Breast epithelium (tissue), 4 donors: Measurements from ENCODE around the gene EIF2S3B. TPM values are rescaled to one million over a fixed set of nuclear protein-coding genes. Genes with fewer than 3 reads are reported as not detected.

Source experiments
- DNase-seq, 2 donors: peaks; one replicate each; pipeline ENCODE4 v3.0.0-alpha.2; 2019; ENCODE audit warnings: low spot score in 2 of 2
- H3K27ac ChIP-seq, 2 donors: fragments of 200-600 bp; sonication (generic) in 1 of 2; one replicate each; pipeline ENCODE4 v1.5.1; 2016 to 2019; ENCODE audit warnings: mild to moderate bottlenecking in 1 of 2
- H3K27me3 ChIP-seq, 2 donors: fragments of 200-600 bp; sonication (generic) in 1 of 2; one replicate each; pipeline versions ENCODE4 v1.5.1 to v1.6.0; 2017 to 2019; ENCODE audit warnings: control low read depth in 1 of 2, mild to moderate bottlenecking in 1 of 2
- H3K36me3 ChIP-seq: fragments of 200-600 bp; one replicate; pipeline ENCODE4 v1.5.1; 2019
- H3K4me1 ChIP-seq, 2 donors: fragments of 200-600 bp; sonication (generic); one replicate each; pipeline ENCODE4 v1.5.1; 2016 to 2019; ENCODE audit warnings: control low read depth in 1 of 2
- H3K4me3 ChIP-seq, 3 donors: fragments of 200-600 bp; sonication (generic); 1 replicate in 2 of 3; 2 replicates in 1 of 3; pipeline ENCODE4 v1.5.1; 2016 to 2019; ENCODE audit warnings: mild to moderate bottlenecking in 3 of 3, moderate library complexity in 2 of 3
- H3K9me3 ChIP-seq, 2 donors: fragments of 200-600 bp; sonication (generic) in 1 of 2; one replicate each; pipeline ENCODE4 v1.5.1; 2016 to 2019; ENCODE audit warnings: control low read depth in 1 of 2
- POLR2A ChIP-seq: fragments of 450-650 bp; IDR thresholded peaks from one replicate; pipeline ENCODE4 v1.6.1; 2016; ENCODE audit warnings: antibody characterized with exemption, mild to moderate bottlenecking, moderate library complexity
- POLR2AphosphoS5 ChIP-seq, 3 donors: sonication (generic); formaldehyde crosslinking; IDR thresholded peaks; one replicate each; pipeline ENCODE4 v1.6.1; 2017; ENCODE audit warnings: antibody characterized with exemption in 3 of 3
- intact Hi-C: fragments of 100-400 bp; cut with DNase I; formaldehyde crosslinking; loops from one replicate; pipeline ENCODE4 v1.15.1; 2023; ENCODE audit warnings: low total_unique reads
- total RNA-seq, 3 donors: library from RNA; depleted of rRNA; stranded (reverse); fragments of >200 nt; gene quantifications; one replicate each; pipeline ENCODE4 v1.1.0, GENCODE V29; 2016
- TF ChIP-seq, protein P1 (sequence below), 3 donors: fragments of 450-650 bp; IDR thresholded peaks; one replicate each; pipeline ENCODE4 v1.5.1; 2016 to 2017; ENCODE audit warnings: antibody characterized with exemption in 3 of 3, mild to moderate bottlenecking in 3 of 3, moderate library complexity in 3 of 3

Gene EIF2S3B
- total RNA-seq, 3 donors from 2014 or later, result 0.33 to 0.48 TPM; not detected in 1

DNA sequence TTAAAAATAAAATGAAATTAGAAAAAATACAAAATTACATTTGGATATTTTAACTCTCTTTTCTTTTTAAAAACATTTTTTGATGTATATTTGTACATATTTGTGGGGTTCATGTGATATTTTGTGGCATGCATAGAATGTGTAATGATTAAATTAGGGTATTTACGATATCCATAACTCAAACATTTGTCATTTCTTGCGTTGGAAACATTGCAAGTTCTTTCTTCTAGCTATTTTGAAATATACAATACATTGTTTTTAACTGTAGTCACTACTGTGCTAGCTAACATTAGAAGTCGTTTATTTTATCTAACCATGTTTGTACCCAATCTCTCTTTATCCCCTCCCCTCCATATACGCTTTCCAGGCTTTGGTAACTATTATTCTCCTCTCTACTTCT, 13.9 kb upstream of the EIF2S3B start:
- H3K9me3 ChIP-seq, result no peaks in the 10 kb centered on the region
- no peak overlapping the region for H3K27ac ChIP-seq
- H3K4me1 ChIP-seq, result no peaks in the 10 kb centered on the region
- intact Hi-C loops, result no loop called here
- no peak overlapping the region for H3K4me3 ChIP-seq
- H3K36me3 ChIP-seq, result no peaks in the 10 kb centered on the region
- H3K27me3 ChIP-seq, result no peaks in the 10 kb centered on the region
- no peak for DNase-seq
- TF ChIP-seq, protein P1, sequence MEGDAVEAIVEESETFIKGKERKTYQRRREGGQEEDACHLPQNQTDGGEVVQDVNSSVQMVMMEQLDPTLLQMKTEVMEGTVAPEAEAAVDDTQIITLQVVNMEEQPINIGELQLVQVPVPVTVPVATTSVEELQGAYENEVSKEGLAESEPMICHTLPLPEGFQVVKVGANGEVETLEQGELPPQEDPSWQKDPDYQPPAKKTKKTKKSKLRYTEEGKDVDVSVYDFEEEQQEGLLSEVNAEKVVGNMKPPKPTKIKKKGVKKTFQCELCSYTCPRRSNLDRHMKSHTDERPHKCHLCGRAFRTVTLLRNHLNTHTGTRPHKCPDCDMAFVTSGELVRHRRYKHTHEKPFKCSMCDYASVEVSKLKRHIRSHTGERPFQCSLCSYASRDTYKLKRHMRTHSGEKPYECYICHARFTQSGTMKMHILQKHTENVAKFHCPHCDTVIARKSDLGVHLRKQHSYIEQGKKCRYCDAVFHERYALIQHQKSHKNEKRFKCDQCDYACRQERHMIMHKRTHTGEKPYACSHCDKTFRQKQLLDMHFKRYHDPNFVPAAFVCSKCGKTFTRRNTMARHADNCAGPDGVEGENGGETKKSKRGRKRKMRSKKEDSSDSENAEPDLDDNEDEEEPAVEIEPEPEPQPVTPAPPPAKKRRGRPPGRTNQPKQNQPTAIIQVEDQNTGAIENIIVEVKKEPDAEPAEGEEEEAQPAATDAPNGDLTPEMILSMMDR (IDR thresholded peaks at IDR 0.05), result no peak
- TF ChIP-seq POLR2A, result no peak
- no peak for TF ChIP-seq POLR2AphosphoS5 (IDR thresholded peaks at IDR 0.05)

DNA sequence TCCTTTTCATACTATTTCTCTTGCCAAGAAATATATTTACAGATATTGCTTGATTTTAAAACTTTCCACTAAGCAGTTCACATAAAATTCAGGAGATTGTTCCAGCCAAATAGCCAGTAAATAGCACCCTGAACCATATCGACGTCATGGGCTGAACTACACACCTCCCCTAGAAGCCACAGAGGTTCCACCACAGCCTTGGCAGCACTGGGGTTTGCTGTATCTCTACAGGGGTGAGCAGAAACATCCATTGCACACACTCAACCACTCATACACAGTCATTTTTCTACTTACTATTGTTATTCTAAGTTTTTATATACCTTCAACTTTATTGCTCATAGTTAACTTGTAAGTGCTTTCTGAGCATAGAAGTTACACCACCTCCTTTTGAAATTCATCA, 8.1 kb upstream of the EIF2S3B start:
- Histone ChIP-seq H3K4me3 (no peak overlapping the region), H3K27me3 (no peaks in the 10 kb centered on the region), H3K27ac (no peak overlapping the region), H3K4me1 (no peaks in the 10 kb centered on the region), H3K36me3 (no peaks in the 10 kb centered on the region), H3K9me3 (no peaks in the 10 kb centered on the region)
- no peak for DNase-seq
- intact Hi-C loops, result no loop called here
- TF ChIP-seq, protein P1 (IDR thresholded peaks at IDR 0.05), result no peak
- TF ChIP-seq POLR2A, result no peak
- TF ChIP-seq POLR2AphosphoS5 (IDR thresholded peaks at IDR 0.05), result no peak

DNA sequence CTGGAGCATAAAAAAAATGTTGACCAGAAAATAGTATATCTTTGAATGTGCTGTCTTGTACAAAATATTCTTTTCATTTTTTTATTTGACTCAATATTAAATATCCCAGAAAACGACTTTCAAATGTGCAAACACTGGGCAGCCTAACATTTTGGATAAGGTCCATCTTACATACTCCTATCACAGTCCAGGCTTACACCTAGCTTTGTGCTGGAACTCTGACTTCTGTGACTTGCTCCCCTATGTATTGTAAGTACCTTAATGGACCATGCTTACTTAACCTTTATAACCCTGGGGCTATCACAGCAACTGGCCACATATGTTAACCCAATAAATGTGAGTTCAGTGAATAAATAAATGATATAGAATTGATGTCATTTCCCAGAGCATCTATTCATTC, 7.6 kb upstream of the EIF2S3B start:
- no peak for DNase-seq
- no peak overlapping the region for H3K4me3 ChIP-seq
- H3K9me3 ChIP-seq, result no peaks in the 10 kb centered on the region
- no peak overlapping the region for H3K27ac ChIP-seq
- intact Hi-C loops, result no loop called here
- TF ChIP-seq POLR2A, result no peak
- TF ChIP-seq, protein P1 (IDR thresholded peaks at IDR 0.05), result no peak
- TF ChIP-seq POLR2AphosphoS5 (IDR thresholded peaks at IDR 0.05), result no peak
- no peaks in the 10 kb centered on the region for H3K4me1 ChIP-seq
- no peaks in the 10 kb centered on the region for H3K27me3 ChIP-seq
- H3K36me3 ChIP-seq, result no peaks in the 10 kb centered on the region

DNA sequence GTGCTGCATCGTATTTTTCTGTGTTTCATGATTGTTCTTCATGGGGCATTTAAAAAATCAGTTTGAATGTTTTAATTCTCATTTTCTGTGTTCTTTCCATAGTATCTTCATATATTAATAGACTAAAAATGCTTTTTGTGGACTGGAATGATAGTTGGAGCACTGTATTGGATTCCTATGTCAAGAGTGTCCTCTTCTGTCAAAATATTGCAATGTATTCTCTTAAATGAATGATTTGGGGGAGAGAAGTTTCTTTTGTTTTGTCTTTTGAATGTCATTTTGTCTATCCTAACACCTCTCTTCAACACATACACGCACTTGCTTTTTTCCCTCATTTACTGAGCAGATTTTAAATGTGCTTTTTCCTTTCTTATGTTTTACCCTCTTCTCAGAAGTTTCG, 4.7 kb upstream of the EIF2S3B start:
- Histone ChIP-seq H3K9me3 (no peaks in the 10 kb centered on the region), H3K27me3 (no peaks in the 10 kb centered on the region), H3K4me3 (no peak overlapping the region), H3K36me3 (no peaks in the 10 kb centered on the region), H3K4me1 (no peaks in the 10 kb centered on the region), H3K27ac (no peak overlapping the region)
- TF ChIP-seq, protein P1 (IDR thresholded peaks at IDR 0.05), result no peak
- TF ChIP-seq POLR2AphosphoS5 (IDR thresholded peaks at IDR 0.05), result no peak
- TF ChIP-seq POLR2A, result no peak
- intact Hi-C loops, result no loop called here
- DNase-seq, result no peak

DNA sequence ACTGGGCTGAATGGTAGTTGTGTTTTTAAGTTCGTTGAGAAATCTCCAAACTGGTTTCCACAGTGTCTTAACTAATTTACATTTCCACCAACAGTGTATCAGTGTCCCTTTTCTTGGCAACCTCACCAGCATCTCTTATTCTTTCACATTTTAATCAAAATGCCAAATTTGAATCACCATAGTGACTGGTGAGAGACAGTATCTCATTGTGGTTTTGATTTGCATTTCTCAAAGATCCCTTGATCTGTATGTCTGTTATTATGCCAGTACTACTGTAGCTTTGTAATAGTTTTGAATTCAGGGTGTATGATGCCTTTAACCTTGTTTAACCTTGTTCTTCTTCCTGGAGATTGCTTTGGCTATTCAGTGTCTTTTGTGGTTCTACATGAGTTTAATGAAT, 2.2 kb upstream of the EIF2S3B start:
- DNase-seq, result no peak
- TF ChIP-seq POLR2AphosphoS5 (IDR thresholded peaks at IDR 0.05) (no peak), POLR2A (no peak)
- TF ChIP-seq, protein P1 (IDR thresholded peaks at IDR 0.05), result no peak
- intact Hi-C loops, result no loop called here
- H3K36me3 ChIP-seq, result no peaks in the 10 kb centered on the region
- no peaks in the 10 kb centered on the region for H3K9me3 ChIP-seq
- H3K27ac ChIP-seq, result no peak overlapping the region
- no peaks in the 10 kb centered on the region for H3K27me3 ChIP-seq
- no peaks in the 10 kb centered on the region for H3K4me1 ChIP-seq
- no peak overlapping the region for H3K4me3 ChIP-seq
